ENCODE data around the gene PLA2G7. TPM values are rescaled to one million over a fixed set of nuclear protein-coding genes. Genes with fewer than 3 reads are reported as not detected.

PLA2G7 gene
- total RNA-seq, 4 donors from 2014 or later, result 0.26 to 0.29 TPM; not detected in 2

DNA sequence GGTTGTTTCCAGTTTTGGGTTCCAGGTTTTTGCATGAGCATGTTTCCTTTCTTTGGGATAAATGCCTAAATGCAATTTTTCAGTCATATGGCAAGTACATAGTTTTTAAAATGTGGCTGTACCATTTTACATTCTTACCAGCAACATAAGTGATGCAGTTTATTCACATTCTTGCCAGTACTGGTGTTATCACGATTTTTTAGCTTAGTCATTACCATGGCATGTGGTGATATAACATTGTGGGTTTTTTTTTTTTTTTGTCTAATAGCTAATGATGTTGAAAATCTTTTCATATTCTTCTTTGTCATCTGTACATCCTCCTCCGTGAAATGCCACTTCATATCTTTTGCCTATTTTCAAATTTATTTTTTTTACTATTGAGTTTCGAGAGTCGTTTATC lies 50.4 kb downstream of the PLA2G7 start:
- Histone ChIP-seq H3K27ac (replicated peaks in 1 of 4) (no peak overlapping the region), H3K4me1 (no peaks in the 10 kb centered on the region), H3K4me3 (no peak overlapping the region), H3K27me3 (no peaks in the 10 kb centered on the region), H3K36me3 (no peaks in the 10 kb centered on the region), H3K9me3 (no peaks in the 10 kb centered on the region)
- DNase-seq (ENCODE audit: extremely low spot score), result no peak
- intact Hi-C loops (cut with DNase I), result no loop called here
- no peak for TF ChIP-seq POLR2A (IDR thresholded peaks at IDR 0.05; ENCODE audit: low read depth)
- no peak for TF ChIP-seq POLR2AphosphoS5 (IDR thresholded peaks at IDR 0.05)
- TF ChIP-seq, protein P1, sequence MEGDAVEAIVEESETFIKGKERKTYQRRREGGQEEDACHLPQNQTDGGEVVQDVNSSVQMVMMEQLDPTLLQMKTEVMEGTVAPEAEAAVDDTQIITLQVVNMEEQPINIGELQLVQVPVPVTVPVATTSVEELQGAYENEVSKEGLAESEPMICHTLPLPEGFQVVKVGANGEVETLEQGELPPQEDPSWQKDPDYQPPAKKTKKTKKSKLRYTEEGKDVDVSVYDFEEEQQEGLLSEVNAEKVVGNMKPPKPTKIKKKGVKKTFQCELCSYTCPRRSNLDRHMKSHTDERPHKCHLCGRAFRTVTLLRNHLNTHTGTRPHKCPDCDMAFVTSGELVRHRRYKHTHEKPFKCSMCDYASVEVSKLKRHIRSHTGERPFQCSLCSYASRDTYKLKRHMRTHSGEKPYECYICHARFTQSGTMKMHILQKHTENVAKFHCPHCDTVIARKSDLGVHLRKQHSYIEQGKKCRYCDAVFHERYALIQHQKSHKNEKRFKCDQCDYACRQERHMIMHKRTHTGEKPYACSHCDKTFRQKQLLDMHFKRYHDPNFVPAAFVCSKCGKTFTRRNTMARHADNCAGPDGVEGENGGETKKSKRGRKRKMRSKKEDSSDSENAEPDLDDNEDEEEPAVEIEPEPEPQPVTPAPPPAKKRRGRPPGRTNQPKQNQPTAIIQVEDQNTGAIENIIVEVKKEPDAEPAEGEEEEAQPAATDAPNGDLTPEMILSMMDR (IDR thresholded peaks at IDR 0.05), result no peak
- no peak for TF ChIP-seq EP300 (IDR thresholded peaks at IDR 0.05)
- WGBS, result 82% methylated on average over 4 of the region's 4 CpGs

DNA sequence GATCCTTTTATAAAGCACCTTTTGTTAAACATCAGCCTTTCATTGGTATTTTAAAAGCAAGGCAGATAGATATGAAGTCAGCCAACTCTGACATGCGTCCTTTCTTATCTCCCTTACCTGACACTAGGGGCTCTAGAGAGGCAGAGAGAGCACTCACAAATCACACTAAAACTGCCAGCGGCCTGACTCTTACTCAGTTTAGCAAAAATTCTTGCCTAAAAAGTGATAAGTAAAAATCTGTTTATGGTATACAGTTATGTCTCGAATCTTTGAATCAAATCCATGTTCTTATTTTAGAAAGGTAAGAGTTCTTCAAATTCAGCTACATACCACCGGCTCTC lies 57.9 kb downstream of the PLA2G7 start:
- H3K27me3 ChIP-seq, result no peaks in the 10 kb centered on the region
- H3K4me1 ChIP-seq, result no peaks in the 10 kb centered on the region
- no peaks in the 10 kb centered on the region for H3K9me3 ChIP-seq
- TF ChIP-seq POLR2A (IDR thresholded peaks at IDR 0.05; ENCODE audit: low read depth), result no peak
- no peak for TF ChIP-seq EP300 (IDR thresholded peaks at IDR 0.05)
- TF ChIP-seq, protein P1 (IDR thresholded peaks at IDR 0.05), result no peak
- TF ChIP-seq POLR2AphosphoS5 (IDR thresholded peaks at IDR 0.05), result no peak
- intact Hi-C loops (cut with DNase I), result no loop called here
- DNase-seq (ENCODE audit: extremely low spot score), result no peak
- no peak overlapping the region for H3K27ac ChIP-seq (replicated peaks in 1 of 4)
- 91% methylated on average over 4 of the region's 4 CpGs for WGBS
- H3K36me3 ChIP-seq, result peaks cover 6 to 55% (median 28%) of the 10 kb centered on the region in 4 donors
- H3K4me3 ChIP-seq, result no peak overlapping the region

DNA sequence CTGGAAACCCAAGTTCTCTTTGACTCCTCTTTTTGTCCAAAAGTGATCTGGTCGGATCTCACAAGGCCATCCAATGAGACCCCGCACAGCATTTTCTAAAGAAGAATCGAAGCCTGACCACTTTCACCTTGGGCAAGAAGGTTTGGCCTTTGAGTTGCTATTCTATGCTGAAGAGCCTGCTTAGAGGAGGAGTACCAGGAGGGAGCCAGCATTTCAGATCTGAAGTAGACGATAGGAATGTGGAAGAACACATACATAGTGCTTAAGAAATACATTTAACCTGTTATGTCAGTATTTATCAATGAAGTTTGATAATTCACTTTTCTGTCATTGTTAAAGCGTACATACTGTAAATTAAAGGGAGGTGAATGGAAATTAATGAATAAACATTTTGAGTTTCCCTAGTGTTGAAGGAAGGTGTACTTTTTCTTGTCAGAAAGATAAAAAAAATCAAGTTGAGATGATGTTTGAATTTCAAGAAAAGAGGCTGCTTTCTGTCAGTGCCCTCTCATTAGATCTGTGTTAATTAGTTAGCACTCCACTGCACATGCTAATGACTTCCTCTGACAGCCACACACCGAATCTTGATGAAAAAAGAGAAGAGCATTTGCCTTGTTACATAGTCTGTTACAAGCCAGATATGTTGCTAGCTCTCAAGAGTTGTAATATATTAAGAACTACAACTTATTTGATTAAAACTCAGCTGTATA lies 58.4 kb downstream of the PLA2G7 start:
- H3K27me3 ChIP-seq, result no peaks in the 10 kb centered on the region
- no peak for DNase-seq (ENCODE audit: extremely low spot score)
- intact Hi-C loops (cut with DNase I), result no loop called here
- peaks cover 6 to 60% (median 31%) of the 10 kb centered on the region in 4 donors for H3K36me3 ChIP-seq
- no peak for TF ChIP-seq POLR2AphosphoS5 (IDR thresholded peaks at IDR 0.05)
- TF ChIP-seq EP300 (IDR thresholded peaks at IDR 0.05), result no peak
- no peak for TF ChIP-seq POLR2A (IDR thresholded peaks at IDR 0.05; ENCODE audit: low read depth)
- TF ChIP-seq, protein P1 (IDR thresholded peaks at IDR 0.05), result no peak
- no peak overlapping the region for H3K27ac ChIP-seq (replicated peaks in 1 of 4)
- 86% methylated on average over 6 of the region's 6 CpGs for WGBS
- H3K4me3 ChIP-seq, result no peak overlapping the region
- no peaks in the 10 kb centered on the region for H3K4me1 ChIP-seq
- no peaks in the 10 kb centered on the region for H3K9me3 ChIP-seq

DNA sequence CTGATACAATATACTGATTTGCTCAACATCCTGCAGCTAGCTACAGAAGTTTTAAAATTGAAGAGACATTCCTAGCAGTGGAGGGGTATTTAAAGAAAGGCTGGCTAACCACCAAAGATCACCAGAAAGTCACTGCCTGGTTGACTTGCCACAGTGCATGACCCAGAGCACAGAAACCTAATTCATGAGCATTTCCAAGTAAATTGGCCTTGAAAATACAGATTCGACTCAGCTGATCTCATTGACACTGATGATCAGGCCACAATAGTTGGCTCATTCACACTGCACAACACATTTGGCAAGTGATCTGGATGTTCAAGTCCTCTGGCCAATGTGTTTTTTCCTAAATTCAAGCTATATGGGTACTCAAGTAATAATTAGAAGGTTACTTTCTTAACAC lies 60.8 kb downstream of the PLA2G7 start:
- TF ChIP-seq POLR2A (IDR thresholded peaks at IDR 0.05; ENCODE audit: low read depth), result no peak
- no peak for TF ChIP-seq POLR2AphosphoS5 (IDR thresholded peaks at IDR 0.05)
- no peak for TF ChIP-seq EP300 (IDR thresholded peaks at IDR 0.05)
- TF ChIP-seq, protein P1 (IDR thresholded peaks at IDR 0.05), result no peak
- H3K4me1 ChIP-seq, result no peaks in the 10 kb centered on the region
- H3K36me3 ChIP-seq, result peaks cover 6 to 78% (median 41%) of the 10 kb centered on the region in 4 donors
- no peak for DNase-seq (ENCODE audit: extremely low spot score)
- H3K4me3 ChIP-seq, result no peak overlapping the region
- no peak overlapping the region for H3K27ac ChIP-seq (replicated peaks in 1 of 4)
- 86% methylated on average over 1 of the region's 1 CpG for WGBS
- intact Hi-C loops (cut with DNase I), result no loop called here
- no peaks in the 10 kb centered on the region for H3K9me3 ChIP-seq
- no peaks in the 10 kb centered on the region for H3K27me3 ChIP-seq

DNA sequence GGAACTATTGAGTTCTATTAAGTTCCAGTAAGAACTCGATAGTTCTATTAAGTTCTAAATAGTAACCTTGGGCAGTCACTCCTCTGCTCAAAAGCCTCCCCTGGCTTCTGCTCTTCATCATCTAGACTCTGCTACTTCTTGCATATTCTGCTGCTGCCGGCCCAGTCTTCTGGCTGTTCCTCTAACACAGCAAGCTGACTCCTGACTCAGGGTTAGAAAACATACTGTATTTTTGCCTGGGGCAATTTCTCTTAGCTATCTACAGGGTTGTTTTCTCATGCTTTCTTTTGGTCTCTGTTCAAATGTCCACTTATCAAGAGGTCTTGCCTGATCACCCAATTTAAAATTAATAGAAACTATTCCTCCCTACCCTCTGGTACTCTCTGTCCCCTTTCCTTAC lies 67.8 kb downstream of the PLA2G7 start:
- Histone ChIP-seq H3K4me3 (no peak overlapping the region), H3K9me3 (no peaks in the 10 kb centered on the region), H3K27ac (replicated peaks in 1 of 4) (no peak overlapping the region), H3K27me3 (no peaks in the 10 kb centered on the region), H3K4me1 (no peaks in the 10 kb centered on the region), H3K36me3 (peaks cover 0 to 86% (median 47%) of the 10 kb centered on the region in 4 donors)
- WGBS, result 98% methylated on average over 2 of the region's 2 CpGs
- intact Hi-C loops (cut with DNase I), result no loop called here
- DNase-seq (ENCODE audit: extremely low spot score), result no peak
- no peak for TF ChIP-seq EP300 (IDR thresholded peaks at IDR 0.05)
- no peak for TF ChIP-seq POLR2A (IDR thresholded peaks at IDR 0.05; ENCODE audit: low read depth)
- no peak for TF ChIP-seq POLR2AphosphoS5 (IDR thresholded peaks at IDR 0.05)
- TF ChIP-seq, protein P1 (IDR thresholded peaks at IDR 0.05), result no peak

Data from esophagus muscularis mucosa (tissue), 4 donors.